ENCODE data around the gene NAA60.

Gene NAA60

GRCh38 chr16:3458852-3459361 is 15.4 kb downstream of the NAA60 start:
- ChIA-PET POLR2A (no interaction called here), CTCF (interaction anchor here (0.6 kb wide), 1 partner anchor 680 kb away, joined by 3 read pairs; no protein-coding TSS in a partner anchor)
- H3K27ac ChIP-seq (ENCODE audit: extremely low read depth, low read depth, low read length) = peak overlapping the region; percentile 93
- peak overlapping the region; percentile 83 for H3K4me3 ChIP-seq (ENCODE audit: low read depth, low read length)
- no peaks in the 10 kb centered on the region for H3K9me3 ChIP-seq (ENCODE audit: control insufficient read depth, insufficient read depth, low read depth, low read length)
- no peak for TF ChIP-seq ZNF211 (tag by site-specific recombination; IDR thresholded peaks at IDR 0.05; ENCODE audit: low read depth)
- no peak for TF ChIP-seq OVOL3 (tag by site-specific recombination; IDR thresholded peaks at IDR 0.05)
- TF ChIP-seq ZNF146 (tag by site-specific recombination; IDR thresholded peaks at IDR 0.05) = no peak
- TF ChIP-seq SCRT2 (tag by site-specific recombination; IDR thresholded peaks at IDR 0.05) = no peak
- no peak for TF ChIP-seq ZNF140 (tag by site-specific recombination; IDR thresholded peaks at IDR 0.05)
- no peak for TF ChIP-seq PRDM10 (tag by site-specific recombination; IDR thresholded peaks at IDR 0.05)
- no peak for TF ChIP-seq ZNF148 (tag by site-specific recombination; IDR thresholded peaks at IDR 0.05; ENCODE audit: borderline replicate concordance)
- no peak for TF ChIP-seq IKZF3 (tag by site-specific recombination; IDR thresholded peaks at IDR 0.05)
- no peak for TF ChIP-seq ZIC2 (tag by site-specific recombination; IDR thresholded peaks at IDR 0.05)
- H3K4me1 ChIP-seq (ENCODE audit: control insufficient read depth, insufficient read depth, low read length) = peaks cover 10% of the 10 kb centered on the region
- H3K36me3 ChIP-seq (ENCODE audit: control insufficient read depth in 2 of 2, insufficient read depth in 1 of 2, low read length in 2 of 2) = peaks cover 0 to 4% of the 10 kb centered on the region in 2 experiments; a peak in 2 of 3 replicates

- peaks cover 10% of the 10 kb centered on the region for H3K4me1 ChIP-seq (ENCODE audit: control insufficient read depth, insufficient read depth, low read length)
- no peaks in the 10 kb centered on the region for H3K9me3 ChIP-seq (ENCODE audit: control insufficient read depth, insufficient read depth, low read depth, low read length)
- ChIA-PET CTCF (no interaction called here), POLR2A (no interaction called here)
- no peak for TF ChIP-seq ZNF184 (tag by site-specific recombination; IDR thresholded peaks at IDR 0.05)
- no peak for TF ChIP-seq ZNF341 (tag by site-specific recombination; IDR thresholded peaks at IDR 0.05; ENCODE audit: low read depth)
- no peak for TF ChIP-seq SP2 (tag by site-specific recombination; IDR thresholded peaks at IDR 0.05)
- no peak for TF ChIP-seq ZNF146 (tag by site-specific recombination; IDR thresholded peaks at IDR 0.05)
- no peak for TF ChIP-seq ZNF645 (tag by site-specific recombination; IDR thresholded peaks at IDR 0.05)
- TF ChIP-seq ZNF513 (tag by site-specific recombination; IDR thresholded peaks at IDR 0.05) = 0 out of 2 replicates have a peak, but pooled peaks have one; percentile 6
- no peak for TF ChIP-seq ZNF10 (tag by site-specific recombination; IDR thresholded peaks at IDR 0.05)
- TF ChIP-seq ATF2 (tag by site-specific recombination; IDR thresholded peaks at IDR 0.05; ENCODE audit: low read depth) = no peak
- no peak for TF ChIP-seq PATZ1 (tag by site-specific recombination; IDR thresholded peaks at IDR 0.05)
- TF ChIP-seq ZNF621 (tag by site-specific recombination; IDR thresholded peaks at IDR 0.05) = no peak
- 0 out of 2 replicates have a peak, but pooled peaks have one; percentile 36 for TF ChIP-seq PRDM1 (tag by site-specific recombination; IDR thresholded peaks at IDR 0.05)
- 0 out of 2 replicates have a peak, but pooled peaks have one; percentile 30 for TF ChIP-seq MYNN (tag by site-specific recombination; IDR thresholded peaks at IDR 0.05; ENCODE audit: borderline replicate concordance)
- peaks cover 0 to 4% of the 10 kb centered on the region in 2 experiments; a peak in 2 of 3 replicates for H3K36me3 ChIP-seq (ENCODE audit: control insufficient read depth in 2 of 2, insufficient read depth in 1 of 2, low read length in 2 of 2)
- H3K27ac ChIP-seq (ENCODE audit: extremely low read depth, low read depth, low read length) = no peak overlapping the region
- H3K4me3 ChIP-seq (ENCODE audit: low read depth, low read length) = peak overlapping the region; percentile 83
Observed at GRCh38 chr16:3459401-3460090, 16.1 kb downstream of the NAA60 start.

All from HEK293 (cell line).